ENCODE data around the gene FAM13A.

Gene FAM13A

DNA sequence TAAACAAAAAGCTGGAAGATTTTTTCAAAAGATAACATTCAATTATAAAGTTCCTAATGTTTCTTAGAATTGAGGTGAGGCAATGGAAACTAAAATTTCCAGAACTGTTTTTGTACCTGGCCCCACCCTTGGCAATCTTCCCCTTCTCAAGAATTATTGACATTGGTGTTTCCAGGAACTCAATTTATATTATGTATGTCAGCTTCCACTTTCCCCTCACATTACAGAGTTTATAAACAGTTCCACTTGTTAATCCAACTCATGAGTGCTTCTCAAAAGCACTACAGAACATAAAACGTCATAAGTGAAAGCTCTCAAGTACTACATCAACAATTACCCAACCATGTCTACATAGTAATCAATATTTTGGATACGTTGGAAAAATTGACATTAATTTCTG, 107.4 kb downstream of the FAM13A start:
- Histone ChIP-seq H3K27ac (ENCODE audit: low read depth, low read length) (no peak overlapping the region), H3K9me3 (ENCODE audit: insufficient read depth, low read length) (no peaks in the 10 kb centered on the region), H3K4me3 (ENCODE audit: insufficient read depth, low read length, poor library complexity, severe bottlenecking) (no peak overlapping the region), H3K4me2 (ENCODE audit: low read depth, low read length, poor library complexity, severe bottlenecking) (no peak overlapping the region), H4K20me1 (ENCODE audit: low read depth, low read length) (no peaks in the 10 kb centered on the region), H3K27me3 (ENCODE audit: low read length) (no peaks in the 10 kb centered on the region), H3K36me3 (ENCODE audit: low read length) (no peaks in the 10 kb centered on the region), H3F3A (ENCODE audit: insufficient read depth) (no peaks in the 10 kb centered on the region), H3K79me2 (ENCODE audit: insufficient read depth, low read length) (no peaks in the 10 kb centered on the region), H3K9ac (ENCODE audit: low read length) (no peak overlapping the region), H2AFZ (ENCODE audit: low read depth, low read length, severe bottlenecking) (no peak overlapping the region), H3K9me2 (replicated peaks; ENCODE audit: insufficient read depth, low read length) (no peaks in the 10 kb centered on the region)
- TF ChIP-seq, protein P1, sequence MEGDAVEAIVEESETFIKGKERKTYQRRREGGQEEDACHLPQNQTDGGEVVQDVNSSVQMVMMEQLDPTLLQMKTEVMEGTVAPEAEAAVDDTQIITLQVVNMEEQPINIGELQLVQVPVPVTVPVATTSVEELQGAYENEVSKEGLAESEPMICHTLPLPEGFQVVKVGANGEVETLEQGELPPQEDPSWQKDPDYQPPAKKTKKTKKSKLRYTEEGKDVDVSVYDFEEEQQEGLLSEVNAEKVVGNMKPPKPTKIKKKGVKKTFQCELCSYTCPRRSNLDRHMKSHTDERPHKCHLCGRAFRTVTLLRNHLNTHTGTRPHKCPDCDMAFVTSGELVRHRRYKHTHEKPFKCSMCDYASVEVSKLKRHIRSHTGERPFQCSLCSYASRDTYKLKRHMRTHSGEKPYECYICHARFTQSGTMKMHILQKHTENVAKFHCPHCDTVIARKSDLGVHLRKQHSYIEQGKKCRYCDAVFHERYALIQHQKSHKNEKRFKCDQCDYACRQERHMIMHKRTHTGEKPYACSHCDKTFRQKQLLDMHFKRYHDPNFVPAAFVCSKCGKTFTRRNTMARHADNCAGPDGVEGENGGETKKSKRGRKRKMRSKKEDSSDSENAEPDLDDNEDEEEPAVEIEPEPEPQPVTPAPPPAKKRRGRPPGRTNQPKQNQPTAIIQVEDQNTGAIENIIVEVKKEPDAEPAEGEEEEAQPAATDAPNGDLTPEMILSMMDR (IDR thresholded peaks at IDR 0.05; ENCODE audit: insufficient read depth, low read length, poor library complexity, severe bottlenecking): no peak
- TF ChIP-seq EZH2phosphoT487 (conservative IDR thresholded peaks at IDR 0.05; ENCODE audit: low read length): no peak

DNA sequence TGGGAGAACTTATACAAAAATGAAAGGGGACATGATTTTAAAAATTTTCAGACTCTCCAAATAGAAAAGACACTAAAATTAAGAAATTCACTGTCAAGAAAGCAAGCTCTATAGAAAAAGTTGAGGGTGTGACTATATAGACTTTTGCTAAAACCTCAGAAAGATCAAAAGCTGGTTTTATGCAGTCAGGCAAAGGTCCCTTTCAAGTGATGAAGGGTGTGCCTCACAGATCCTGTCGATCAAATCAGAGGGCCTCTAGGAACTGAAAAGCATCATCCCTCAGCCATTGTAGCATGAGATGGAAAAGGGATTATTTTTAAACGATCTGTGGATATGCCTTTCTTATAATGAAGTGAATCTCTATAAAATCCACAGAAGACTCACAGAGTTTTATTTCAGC, 116.5 kb downstream of the FAM13A start:
- no peaks in the 10 kb centered on the region for H3K9me2 ChIP-seq (replicated peaks; ENCODE audit: insufficient read depth, low read length)
- TF ChIP-seq, protein P1 (IDR thresholded peaks at IDR 0.05; ENCODE audit: insufficient read depth, low read length, poor library complexity, severe bottlenecking): no peak
- no peak for TF ChIP-seq EZH2phosphoT487 (conservative IDR thresholded peaks at IDR 0.05; ENCODE audit: low read length)
- H3K9me3 ChIP-seq (ENCODE audit: insufficient read depth, low read length): no peaks in the 10 kb centered on the region
- H4K20me1 ChIP-seq (ENCODE audit: low read depth, low read length): no peaks in the 10 kb centered on the region
- no peaks in the 10 kb centered on the region for H3F3A ChIP-seq (ENCODE audit: insufficient read depth)
- H3K4me3 ChIP-seq (ENCODE audit: insufficient read depth, low read length, poor library complexity, severe bottlenecking): no peak overlapping the region
- no peak overlapping the region for H3K9ac ChIP-seq (ENCODE audit: low read length)
- H3K36me3 ChIP-seq (ENCODE audit: low read length): no peaks in the 10 kb centered on the region
- H3K27me3 ChIP-seq (ENCODE audit: low read length): no peaks in the 10 kb centered on the region
- no peaks in the 10 kb centered on the region for H3K79me2 ChIP-seq (ENCODE audit: insufficient read depth, low read length)
- no peak overlapping the region for H3K27ac ChIP-seq (ENCODE audit: low read depth, low read length)
- no peak overlapping the region for H3K4me2 ChIP-seq (ENCODE audit: low read depth, low read length, poor library complexity, severe bottlenecking)
- H2AFZ ChIP-seq (ENCODE audit: low read depth, low read length, severe bottlenecking): no peak overlapping the region

DNA sequence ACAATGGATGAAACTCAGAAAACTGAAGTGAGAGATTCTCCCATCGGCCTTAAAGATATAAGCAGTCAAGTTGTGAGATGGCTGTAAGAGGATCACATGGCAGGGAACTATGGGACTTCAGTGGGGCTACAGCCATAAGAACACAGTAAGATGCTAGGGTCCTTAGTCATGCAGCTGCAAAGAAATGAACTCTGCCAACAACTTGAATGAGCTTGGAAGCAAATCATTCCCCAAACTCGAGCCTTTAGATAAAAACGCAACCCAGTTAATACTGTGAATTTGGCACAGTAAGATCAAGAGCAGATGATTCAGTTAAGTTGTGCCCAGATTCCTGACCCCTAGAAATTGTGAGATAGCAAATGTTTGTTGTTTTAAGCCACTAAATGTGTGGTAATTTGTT, 117.3 kb downstream of the FAM13A start:
- H3K79me2 ChIP-seq (ENCODE audit: insufficient read depth, low read length): no peaks in the 10 kb centered on the region
- no peak overlapping the region for H3K4me3 ChIP-seq (ENCODE audit: insufficient read depth, low read length, poor library complexity, severe bottlenecking)
- no peak for TF ChIP-seq EZH2phosphoT487 (conservative IDR thresholded peaks at IDR 0.05; ENCODE audit: low read length)
- TF ChIP-seq, protein P1 (IDR thresholded peaks at IDR 0.05; ENCODE audit: insufficient read depth, low read length, poor library complexity, severe bottlenecking): no peak
- H3K27me3 ChIP-seq (ENCODE audit: low read length): no peaks in the 10 kb centered on the region
- H3F3A ChIP-seq (ENCODE audit: insufficient read depth): no peaks in the 10 kb centered on the region
- no peaks in the 10 kb centered on the region for H3K9me3 ChIP-seq (ENCODE audit: insufficient read depth, low read length)
- H3K9ac ChIP-seq (ENCODE audit: low read length): no peak overlapping the region
- no peak overlapping the region for H3K4me2 ChIP-seq (ENCODE audit: low read depth, low read length, poor library complexity, severe bottlenecking)
- H4K20me1 ChIP-seq (ENCODE audit: low read depth, low read length): no peaks in the 10 kb centered on the region
- no peak overlapping the region for H2AFZ ChIP-seq (ENCODE audit: low read depth, low read length, severe bottlenecking)
- H3K36me3 ChIP-seq (ENCODE audit: low read length): no peaks in the 10 kb centered on the region
- H3K27ac ChIP-seq (ENCODE audit: low read depth, low read length): no peak overlapping the region
- no peaks in the 10 kb centered on the region for H3K9me2 ChIP-seq (replicated peaks; ENCODE audit: insufficient read depth, low read length)
